CD1c-positive myeloid dendritic cell (primary cell): ENCODE data around the gene CYP51A1.
"Not testable (repeated sequence)": the region's sequence is repeated elsewhere in the genome, so short reads cannot be mapped to it uniquely, and the experiment has no call there.

Experiments used
- DNase-seq: peaks from one replicate; pipeline ENCODE4 v3.0.0-alpha.2; 2016; ENCODE audit errors: extremely low spot score

The CYP51A1 gene

GRCh38 chr7:92131093-92131492 is 3.2 kb downstream of the CYP51A1 start:
- no peak for DNase-seq

- no peak for DNase-seq
Observed at GRCh38 chr7:92121681-92122080, 12.6 kb downstream of the CYP51A1 start.

GRCh38 chr7:92119213-92119759 is 15.0 kb downstream of the CYP51A1 start:
- DNase-seq: no peak

GRCh38 chr7:92116949-92117348 is 17.3 kb downstream of the CYP51A1 start:
- DNase-seq: no peak

GRCh38 chr7:92115821-92116220 is 18.5 kb downstream of the CYP51A1 start:
- no peak for DNase-seq

- DNase-seq: no peak
Observed at GRCh38 chr7:92110857-92111256, 23.4 kb downstream of the CYP51A1 start.

- DNase-seq: no peak
Observed at GRCh38 chr7:92108821-92109220, 25.5 kb downstream of the CYP51A1 start.

- DNase-seq: not testable (repeated sequence)
Observed at GRCh38 chr7:92102862-92103261, 31.4 kb downstream of the CYP51A1 start.

- no peak for DNase-seq
Observed at GRCh38 chr7:92100534-92100933, 33.7 kb downstream of the CYP51A1 start.

- DNase-seq: peak; percentile 59
Observed at GRCh38 chr7:92095380-92095779, 38.9 kb downstream of the CYP51A1 start.

GRCh38 chr7:92092210-92092609 is 42.1 kb downstream of the CYP51A1 start:
- no peak for DNase-seq

GRCh38 chr7:92088266-92088665 is 46.0 kb downstream of the CYP51A1 start:
- no peak for DNase-seq

- not testable (repeated sequence) for DNase-seq
Observed at GRCh38 chr7:92083922-92084321, 50.4 kb downstream of the CYP51A1 start.

- no peak for DNase-seq
Observed at GRCh38 chr7:92076509-92076908, 57.8 kb downstream of the CYP51A1 start.

- no peak for DNase-seq
Observed at GRCh38 chr7:92075455-92076158, 58.7 kb downstream of the CYP51A1 start.

GRCh38 chr7:92072708-92073107 is 61.6 kb downstream of the CYP51A1 start:
- DNase-seq: no peak

GRCh38 chr7:92072121-92072520 is 62.2 kb downstream of the CYP51A1 start:
- DNase-seq: no peak

GRCh38 chr7:92071032-92071431 is 63.2 kb downstream of the CYP51A1 start:
- no peak for DNase-seq

- DNase-seq: no peak
Observed at GRCh38 chr7:92064438-92065029, 69.7 kb downstream of the CYP51A1 start.
